ENCODE results near the gene OR52K1.

OR52K1 gene

GRCh38 chr11:4491878-4492606 lies 9.6 kb downstream of the OR52K1 start:
- peaks cover 45% of the 10 kb centered on the region for H3K27me3 ChIP-seq (ENCODE audit: insufficient read depth, low read length)
- no peaks in the 10 kb centered on the region for H3K36me3 ChIP-seq (ENCODE audit: insufficient read depth, low read length)
- no peaks in the 10 kb centered on the region for H3K79me2 ChIP-seq (ENCODE audit: control insufficient read depth, insufficient read depth, low read length, unreplicated experiment)
- no peaks in the 10 kb centered on the region for H3K4me1 ChIP-seq (ENCODE audit: control insufficient read depth, insufficient read depth, low read length, unreplicated experiment)
- no peak overlapping the region for H3K4me3 ChIP-seq (ENCODE audit: low read depth, low read length)
- no peak overlapping the region for H2AFZ ChIP-seq (ENCODE audit: low read length, unreplicated experiment)
- H3K27ac ChIP-seq (ENCODE audit: low read depth, low read length), result no peak overlapping the region

DNA sequence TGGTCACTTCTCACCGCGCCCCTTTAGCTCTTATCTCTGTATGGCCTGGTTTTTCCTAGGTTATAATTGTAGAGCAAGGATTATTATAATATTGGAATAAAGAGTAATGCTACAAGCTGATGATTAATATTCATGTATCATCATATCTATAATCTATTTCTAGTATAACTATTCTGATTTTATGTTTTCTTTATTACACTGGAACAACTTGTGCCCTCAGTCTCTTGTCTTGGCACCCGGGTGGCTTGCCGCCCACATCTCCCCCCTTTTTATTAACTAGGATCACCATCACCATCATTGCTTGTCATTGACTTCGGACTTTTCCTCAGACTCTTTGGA lies 11.0 kb downstream of the OR52K1 start:
- H3K4me3 ChIP-seq (ENCODE audit: low read depth, low read length), result no peak overlapping the region
- H3K79me2 ChIP-seq (ENCODE audit: control insufficient read depth, insufficient read depth, low read length, unreplicated experiment), result no peaks in the 10 kb centered on the region
- no peak overlapping the region for H2AFZ ChIP-seq (ENCODE audit: low read length, unreplicated experiment)
- H3K27me3 ChIP-seq (ENCODE audit: insufficient read depth, low read length), result peaks cover 51% of the 10 kb centered on the region
- H3K4me1 ChIP-seq (ENCODE audit: control insufficient read depth, insufficient read depth, low read length, unreplicated experiment), result no peaks in the 10 kb centered on the region
- no peaks in the 10 kb centered on the region for H3K36me3 ChIP-seq (ENCODE audit: insufficient read depth, low read length)
- H3K27ac ChIP-seq (ENCODE audit: low read depth, low read length), result no peak overlapping the region

DNA sequence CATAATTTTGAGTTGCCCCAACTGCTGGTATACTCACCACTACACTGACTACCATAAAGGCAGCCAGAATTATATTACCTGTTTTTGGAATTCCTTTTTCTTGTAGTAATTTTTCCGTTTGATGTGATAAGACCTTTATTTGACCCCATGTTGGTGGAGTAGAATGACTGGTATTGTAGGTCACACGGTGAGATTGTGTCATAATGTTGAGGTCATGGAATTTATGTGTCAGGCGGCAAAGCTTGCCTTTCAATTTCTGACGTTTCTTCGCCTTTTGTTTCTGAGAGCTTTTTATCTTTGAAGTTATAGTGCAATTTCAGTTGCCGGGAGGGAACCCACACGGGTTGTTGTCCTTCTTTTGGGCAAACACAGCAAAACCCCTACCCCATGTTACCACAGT lies 13.0 kb downstream of the OR52K1 start:
- Histone ChIP-seq H3K79me2 (ENCODE audit: control insufficient read depth, insufficient read depth, low read length, unreplicated experiment) (no peaks in the 10 kb centered on the region), H3K27ac (ENCODE audit: low read depth, low read length) (no peak overlapping the region), H3K4me3 (ENCODE audit: low read depth, low read length) (no peak overlapping the region), H3K27me3 (ENCODE audit: insufficient read depth, low read length) (peaks cover 57% of the 10 kb centered on the region), H3K36me3 (ENCODE audit: insufficient read depth, low read length) (no peaks in the 10 kb centered on the region), H2AFZ (ENCODE audit: low read length, unreplicated experiment) (no peak overlapping the region), H3K4me1 (ENCODE audit: control insufficient read depth, insufficient read depth, low read length, unreplicated experiment) (no peaks in the 10 kb centered on the region)

- H3K4me3 ChIP-seq (ENCODE audit: low read depth, low read length), result no peak overlapping the region
- H3K27ac ChIP-seq (ENCODE audit: low read depth, low read length), result no peak overlapping the region
- no peaks in the 10 kb centered on the region for H3K79me2 ChIP-seq (ENCODE audit: control insufficient read depth, insufficient read depth, low read length, unreplicated experiment)
- H3K4me1 ChIP-seq (ENCODE audit: control insufficient read depth, insufficient read depth, low read length, unreplicated experiment), result no peaks in the 10 kb centered on the region
- H3K27me3 ChIP-seq (ENCODE audit: insufficient read depth, low read length), result peaks cover 60% of the 10 kb centered on the region
- no peaks in the 10 kb centered on the region for H3K36me3 ChIP-seq (ENCODE audit: insufficient read depth, low read length)
- no peak overlapping the region for H2AFZ ChIP-seq (ENCODE audit: low read length, unreplicated experiment)
Observed at GRCh38 chr11:4495986-4496385, 13.5 kb downstream of the OR52K1 start.

DNA sequence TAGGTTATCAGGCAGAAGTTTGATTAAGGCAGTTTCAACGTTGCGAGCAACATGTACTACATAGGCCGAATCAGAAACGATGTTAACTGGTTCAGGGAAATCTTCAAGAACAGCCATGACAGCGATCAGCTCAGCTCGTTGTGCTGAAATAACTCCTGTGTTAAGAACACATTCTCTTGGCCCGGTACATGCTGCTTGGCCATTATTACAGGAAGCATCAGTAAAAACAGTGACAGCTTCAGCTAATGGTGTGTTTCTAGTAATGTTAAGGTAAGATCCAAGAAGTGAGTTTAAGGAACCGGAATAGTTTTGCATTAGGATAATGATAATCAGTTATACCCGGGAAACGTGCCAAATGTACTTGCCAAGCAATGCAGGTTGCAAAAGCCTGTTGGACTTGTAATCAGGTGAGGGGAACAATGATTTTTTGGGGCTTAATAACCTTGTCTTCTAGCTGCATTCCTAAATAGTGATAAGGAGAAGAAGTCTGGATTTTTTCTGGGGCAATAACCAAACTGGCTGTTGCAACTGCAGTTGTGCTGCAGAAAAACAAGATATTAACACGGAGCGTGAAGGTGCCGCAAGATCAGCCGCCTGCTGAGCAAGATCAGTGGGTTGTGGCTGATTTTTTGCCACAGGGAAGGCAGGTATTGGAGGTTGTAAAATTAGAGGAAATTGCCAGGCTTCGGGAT lies 14.3 kb downstream of the OR52K1 start:
- peaks cover 65% of the 10 kb centered on the region for H3K27me3 ChIP-seq (ENCODE audit: insufficient read depth, low read length)
- H3K36me3 ChIP-seq (ENCODE audit: insufficient read depth, low read length), result no peaks in the 10 kb centered on the region
- H2AFZ ChIP-seq (ENCODE audit: low read length, unreplicated experiment), result no peak overlapping the region
- no peaks in the 10 kb centered on the region for H3K4me1 ChIP-seq (ENCODE audit: control insufficient read depth, insufficient read depth, low read length, unreplicated experiment)
- no peaks in the 10 kb centered on the region for H3K79me2 ChIP-seq (ENCODE audit: control insufficient read depth, insufficient read depth, low read length, unreplicated experiment)
- H3K27ac ChIP-seq (ENCODE audit: low read depth, low read length), result no peak overlapping the region
- no peak overlapping the region for H3K4me3 ChIP-seq (ENCODE audit: low read depth, low read length)

GRCh38 chr11:4508886-4509285 lies 26.4 kb downstream of the OR52K1 start:
- H3K4me1 ChIP-seq (ENCODE audit: control insufficient read depth, insufficient read depth, low read length, unreplicated experiment), result no peaks in the 10 kb centered on the region
- H3K79me2 ChIP-seq (ENCODE audit: control insufficient read depth, insufficient read depth, low read length, unreplicated experiment), result no peaks in the 10 kb centered on the region
- no peaks in the 10 kb centered on the region for H3K36me3 ChIP-seq (ENCODE audit: insufficient read depth, low read length)
- no peak overlapping the region for H3K27ac ChIP-seq (ENCODE audit: low read depth, low read length)
- H3K27me3 ChIP-seq (ENCODE audit: insufficient read depth, low read length), result no peaks in the 10 kb centered on the region
- H3K4me3 ChIP-seq (ENCODE audit: low read depth, low read length), result no peak overlapping the region
- H2AFZ ChIP-seq (ENCODE audit: low read length, unreplicated experiment), result no peak overlapping the region

DNA sequence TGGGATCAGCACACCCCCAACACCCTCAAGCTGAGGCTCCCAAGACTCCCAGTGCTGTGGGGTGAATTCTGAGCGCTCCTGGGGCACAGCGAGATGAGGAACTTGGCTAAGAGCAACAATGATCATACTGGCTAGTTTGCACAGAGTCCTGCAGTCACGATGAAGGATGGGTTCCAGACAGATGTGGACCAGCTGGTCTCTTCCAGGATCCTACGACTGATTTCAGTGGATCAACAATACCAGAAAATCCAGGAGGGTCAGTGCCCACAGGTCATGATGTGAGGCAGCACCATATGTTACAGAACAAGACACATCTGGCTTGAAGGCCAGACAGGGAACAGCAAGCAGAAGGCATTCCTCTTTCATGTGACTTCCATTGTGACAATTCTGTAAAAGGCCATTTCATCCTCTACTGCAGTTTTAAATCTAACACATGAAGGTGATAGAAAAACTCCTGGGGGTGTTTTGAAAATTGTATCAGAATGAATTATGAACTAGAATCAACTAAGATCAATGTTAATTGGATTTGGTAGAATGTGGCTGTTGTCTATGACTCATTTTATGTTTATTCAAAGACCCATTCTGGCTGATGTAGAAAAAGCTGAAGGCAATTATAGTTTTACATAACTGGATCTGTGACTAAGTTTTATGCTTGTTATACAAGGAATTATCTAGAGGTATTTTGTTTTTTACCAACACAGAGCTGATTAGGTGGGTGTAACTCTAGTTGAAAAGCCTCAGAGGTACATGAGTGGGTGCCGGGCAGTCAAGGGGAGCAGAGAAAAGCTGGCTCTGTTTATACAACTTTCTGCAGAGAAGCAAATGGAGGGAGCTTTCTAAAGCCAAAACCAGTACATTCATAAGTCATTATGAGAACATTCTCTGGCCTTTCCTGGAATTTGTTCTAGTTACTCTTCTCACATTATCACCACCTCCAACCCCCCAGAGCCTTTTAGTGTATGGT lies 29.1 kb downstream of the OR52K1 start:
- Histone ChIP-seq H3K27me3 (ENCODE audit: insufficient read depth, low read length) (no peaks in the 10 kb centered on the region), H3K4me1 (ENCODE audit: control insufficient read depth, insufficient read depth, low read length, unreplicated experiment) (no peaks in the 10 kb centered on the region), H3K4me3 (ENCODE audit: low read depth, low read length) (no peak overlapping the region), H3K79me2 (ENCODE audit: control insufficient read depth, insufficient read depth, low read length, unreplicated experiment) (no peaks in the 10 kb centered on the region), H3K36me3 (ENCODE audit: insufficient read depth, low read length) (no peaks in the 10 kb centered on the region), H2AFZ (ENCODE audit: low read length, unreplicated experiment) (no peak overlapping the region), H3K27ac (ENCODE audit: low read depth, low read length) (no peak overlapping the region)

DNA sequence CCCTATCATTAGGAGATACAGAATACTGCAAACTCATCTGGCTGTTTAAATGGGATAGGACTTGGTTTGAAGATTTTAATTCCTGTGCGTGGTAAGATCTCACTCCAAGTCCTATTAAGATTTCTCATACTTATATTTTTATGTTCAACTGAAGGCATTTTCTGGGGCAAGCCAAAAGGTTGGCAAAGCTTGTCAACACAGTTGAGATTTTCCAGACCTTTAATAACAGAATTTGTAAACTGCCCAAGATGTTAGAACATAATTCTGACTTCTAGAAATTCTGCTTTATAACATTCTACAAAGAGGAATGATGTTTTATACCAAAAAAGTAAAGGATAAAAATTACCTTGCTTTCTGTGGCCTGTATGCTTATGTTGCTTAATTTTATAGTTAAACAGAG lies 31.8 kb downstream of the OR52K1 start:
- H2AFZ ChIP-seq (ENCODE audit: low read length, unreplicated experiment), result no peak overlapping the region
- H3K27me3 ChIP-seq (ENCODE audit: insufficient read depth, low read length), result peaks cover 11% of the 10 kb centered on the region
- no peaks in the 10 kb centered on the region for H3K79me2 ChIP-seq (ENCODE audit: control insufficient read depth, insufficient read depth, low read length, unreplicated experiment)
- H3K4me3 ChIP-seq (ENCODE audit: low read depth, low read length), result no peak overlapping the region
- H3K36me3 ChIP-seq (ENCODE audit: insufficient read depth, low read length), result no peaks in the 10 kb centered on the region
- no peak overlapping the region for H3K27ac ChIP-seq (ENCODE audit: low read depth, low read length)
- no peaks in the 10 kb centered on the region for H3K4me1 ChIP-seq (ENCODE audit: control insufficient read depth, insufficient read depth, low read length, unreplicated experiment)

GRCh38 chr11:4522339-4522738 lies 39.9 kb downstream of the OR52K1 start:
- Histone ChIP-seq H3K27ac (ENCODE audit: low read depth, low read length) (no peak overlapping the region), H3K4me1 (ENCODE audit: control insufficient read depth, insufficient read depth, low read length, unreplicated experiment) (no peaks in the 10 kb centered on the region), H2AFZ (ENCODE audit: low read length, unreplicated experiment) (no peak overlapping the region), H3K4me3 (ENCODE audit: low read depth, low read length) (no peak overlapping the region), H3K27me3 (ENCODE audit: insufficient read depth, low read length) (peaks cover 10% of the 10 kb centered on the region), H3K79me2 (ENCODE audit: control insufficient read depth, insufficient read depth, low read length, unreplicated experiment) (no peaks in the 10 kb centered on the region), H3K36me3 (ENCODE audit: insufficient read depth, low read length) (no peaks in the 10 kb centered on the region)

DNA sequence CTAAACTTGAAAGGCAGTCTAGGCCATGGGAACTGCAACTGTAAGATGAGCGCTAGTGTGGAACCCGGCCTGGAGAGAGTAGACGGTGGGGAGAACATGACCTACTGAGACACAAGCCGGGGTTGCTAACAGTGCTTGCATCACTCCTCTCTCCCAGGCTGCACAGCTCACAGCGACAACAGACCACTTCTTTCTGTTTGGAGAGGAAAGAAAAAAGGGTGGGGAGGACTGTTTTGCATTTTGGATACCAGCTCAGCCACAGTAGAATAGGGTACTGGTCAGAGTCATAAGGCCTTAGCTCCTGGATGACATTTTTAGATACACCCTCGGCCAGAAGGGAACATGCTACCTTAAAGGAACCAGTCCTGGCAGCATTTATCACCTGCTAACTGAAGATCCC lies 40.3 kb downstream of the OR52K1 start:
- Histone ChIP-seq H3K79me2 (ENCODE audit: control insufficient read depth, insufficient read depth, low read length, unreplicated experiment) (no peaks in the 10 kb centered on the region), H3K27ac (ENCODE audit: low read depth, low read length) (no peak overlapping the region), H3K4me1 (ENCODE audit: control insufficient read depth, insufficient read depth, low read length, unreplicated experiment) (no peaks in the 10 kb centered on the region), H3K4me3 (ENCODE audit: low read depth, low read length) (no peak overlapping the region), H2AFZ (ENCODE audit: low read length, unreplicated experiment) (no peak overlapping the region), H3K36me3 (ENCODE audit: insufficient read depth, low read length) (no peaks in the 10 kb centered on the region), H3K27me3 (ENCODE audit: insufficient read depth, low read length) (peaks cover 7% of the 10 kb centered on the region; the same call in 1 of the 2 replicates)

All from ACC112 (cell line).